DMS79 (cell line): ENCODE data around the gene KCND3.

Source experiments
- DNase-seq: peaks from one replicate; lab custom pipeline; 2025; lab: John Stamatoyannopoulos, UW

Gene KCND3

DNA sequence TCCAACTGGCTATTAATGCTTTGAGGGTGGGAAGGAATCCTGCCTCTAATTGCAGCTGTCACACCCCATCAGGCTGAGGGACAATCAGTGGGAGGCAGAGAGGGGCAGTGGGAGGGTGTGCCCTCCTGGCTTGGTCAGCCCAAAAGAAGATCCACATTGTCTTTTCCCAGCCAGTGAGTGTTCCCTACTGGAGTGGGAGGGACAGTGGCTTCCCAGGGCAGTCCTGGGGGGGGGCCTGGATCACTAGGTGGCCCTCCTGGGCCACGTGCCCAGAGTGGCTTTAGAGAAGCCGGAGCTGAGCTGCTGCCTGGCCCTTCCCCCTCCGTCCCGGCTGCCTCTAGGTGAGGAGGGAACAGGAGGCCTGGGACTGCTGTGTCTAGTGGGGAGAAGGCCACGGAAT lies 264.3 kb downstream of the KCND3 start:
- no peak for DNase-seq

DNA sequence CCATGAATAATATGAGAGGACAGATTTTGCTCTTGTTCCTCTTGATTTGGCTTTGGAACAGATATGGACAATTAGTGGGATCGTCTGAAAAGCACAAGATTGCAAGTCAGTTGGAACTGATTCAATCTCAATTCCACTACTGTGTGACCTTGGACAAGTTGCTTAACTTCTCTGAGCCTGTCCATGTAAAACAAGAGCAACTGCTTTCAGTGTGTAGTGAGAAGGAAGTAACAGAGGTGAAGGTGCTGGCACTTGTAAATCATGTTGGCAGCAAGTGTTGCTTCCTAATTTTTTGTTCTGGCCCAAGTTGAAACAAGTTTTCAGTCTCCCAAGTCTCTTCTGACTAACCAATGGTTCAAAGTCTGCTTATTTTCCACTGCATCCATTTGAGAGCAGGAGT lies 265.6 kb downstream of the KCND3 start:
- DNase-seq = no peak

GRCh38 chr1:111723091-111723806 lies 266.2 kb downstream of the KCND3 start:
- no peak for DNase-seq

- DNase-seq = no peak
Measured at GRCh38 chr1:111720977-111721786, 268.3 kb downstream of the KCND3 start.
